Measurements from ENCODE around the gene GNG8. TPM values are rescaled to one million over a fixed set of nuclear protein-coding genes. Genes with fewer than 3 reads are reported as not detected.
A peak's percentile ranks its signal among the peaks of the same experiment; 100 is the strongest.

GNG8 gene
- total and polyA plus RNA-seq, 9 of the 15 experiments (the other 6 are each of a cell fraction or from before 2014, with no cell fraction given): 1.3 TPM; not detected in 8

DNA sequence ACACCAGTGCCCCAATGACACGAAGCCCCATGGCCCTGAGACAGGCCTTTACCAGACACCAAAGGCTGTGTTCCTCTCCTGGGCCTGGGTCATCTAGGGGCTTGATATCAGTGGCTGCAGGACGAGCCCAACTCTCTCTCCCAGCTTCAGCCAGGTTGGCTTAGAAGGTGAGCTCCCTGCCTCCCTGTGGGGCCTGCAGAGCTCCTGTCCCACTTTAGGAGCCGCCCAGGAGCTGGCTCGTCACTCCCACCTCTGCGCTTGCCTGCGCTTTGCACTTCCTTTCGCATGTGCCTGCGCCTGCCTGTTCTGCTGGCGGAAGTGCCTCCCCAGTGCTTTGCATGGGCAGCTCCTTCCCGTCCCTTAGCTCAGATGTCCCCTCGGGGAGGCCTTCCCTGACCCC, 30.0 kb downstream of the GNG8 start:
- no peak for TF ChIP-seq FOS (IDR thresholded peaks at IDR 0.05; ENCODE audit: extremely low read depth, insufficient read length)
- TF ChIP-seq CHD4 (IDR thresholded peaks at IDR 0.05; ENCODE audit: insufficient read depth, insufficient replicate concordance, low read depth, low read length, poor library complexity, severe bottlenecking): no peak
- TF ChIP-seq POLR3G (IDR thresholded peaks at IDR 0.05; ENCODE audit: extremely low read depth, insufficient read length, insufficient replicate concordance): no peak
- ChIA-PET POLR2A (interaction anchor here (0.5 to 1.3 kb wide), 3 partner anchors 8 to 406 kb away, joined by 3 read pairs; no protein-coding TSS in a partner anchor), CTCF (ENCODE audit: low intra/inter-chr PET ratio) (no interaction called here)
- intact Hi-C loops (cut with micrococcal nuclease) (no loop called here), in situ Hi-C loops (cut with MboI) (no loop called here)
- WGBS (ENCODE audit: insufficient coverage, low coverage, missing lambda C conversion rate): 91% methylated on average over 10 of the region's 11 CpGs
- Histone ChIP-seq H4K20me1 (replicated peaks; ENCODE audit: control insufficient read depth, insufficient read depth, low read length) (peaks cover 38% of the 10 kb centered on the region), H3K79me2 (ENCODE audit: control insufficient read depth, insufficient read depth, low read length) (peaks cover 49% of the 10 kb centered on the region), H3K9me1 (ENCODE audit: control insufficient read depth, insufficient read depth, low read length) (no peaks in the 10 kb centered on the region), H3K27ac (ENCODE audit: extremely low read depth, low read depth, low read length) (no peak overlapping the region), H3K4me1 (replicated peaks in 1 of 2; ENCODE audit: control insufficient read depth in 2 of 2, insufficient read depth in 2 of 2, low read length in 2 of 2) (peaks cover 15 to 50% of the 10 kb centered on the region in 2 experiments; a peak in 4 of 5 replicates), H2AFZ (ENCODE audit: low read depth, low read length) (no peak overlapping the region), H3K9me3 (replicated peaks; ENCODE audit: control insufficient read depth, insufficient read depth, low read depth, low read length) (no peaks in the 10 kb centered on the region), H3K4me2 (ENCODE audit: insufficient read depth, low read length) (no peak overlapping the region), H3K4me3 (no peak overlapping the region), H3K9ac (ENCODE audit: insufficient read depth in 1 of 2, low read depth in 2 of 2, low read length in 2 of 2) (peak overlapping the region in 1 of 2 experiments; percentile 42; a peak in 1 of 4 replicates), H3K36me3 (ENCODE audit: control insufficient read depth, insufficient read depth, low read length) (peaks cover 78% of the 10 kb centered on the region; the same call in 2 of the 3 replicates), H3K27me3 (ENCODE audit: control insufficient read depth in 2 of 2, insufficient read depth in 2 of 2, low read length in 2 of 2) (no peaks in the 10 kb centered on the region)
- BruUV-seq (replicated peaks): no TSS peak
- no peak for ATAC-seq
- FAIRE-seq: no peak
- peak in 1 of 4 experiments; percentile 4 for DNase-seq (ENCODE audit: extremely low read depth in 1 of 4, low spot score in 3 of 4)

DNA sequence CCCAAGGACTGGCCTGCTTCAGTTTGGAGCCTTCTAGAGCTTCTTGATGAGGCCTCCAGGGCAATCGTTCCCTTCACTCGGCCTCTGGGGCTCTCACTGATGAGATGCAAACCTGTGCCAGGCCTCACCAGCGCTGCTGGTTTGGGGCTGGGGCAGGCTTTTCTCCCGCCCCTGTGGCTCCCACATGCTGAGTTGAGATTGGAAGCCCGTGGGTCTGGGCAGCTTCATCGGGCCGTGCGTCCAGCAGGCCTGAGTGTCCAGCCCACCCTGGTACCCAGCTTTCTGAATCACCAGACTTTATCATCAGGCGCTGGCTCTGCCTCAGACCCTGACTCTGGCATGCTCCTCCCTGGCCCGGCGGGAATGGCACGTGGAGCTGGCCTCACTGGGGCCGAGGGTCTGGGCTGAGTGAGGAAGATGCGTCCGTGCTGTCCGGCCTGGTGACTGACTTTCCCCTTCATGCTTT, 30.6 kb downstream of the GNG8 start:
- peaks cover 15 to 50% of the 10 kb centered on the region in 2 experiments; a peak in 4 of 5 replicates for H3K4me1 ChIP-seq (replicated peaks in 1 of 2; ENCODE audit: control insufficient read depth in 2 of 2, insufficient read depth in 2 of 2, low read length in 2 of 2)
- no peaks in the 10 kb centered on the region for H3K9me1 ChIP-seq (ENCODE audit: control insufficient read depth, insufficient read depth, low read length)
- no peak for TF ChIP-seq NFRKB (IDR thresholded peaks at IDR 0.05; ENCODE audit: low read depth)
- TF ChIP-seq POLR2G (IDR thresholded peaks at IDR 0.05; ENCODE audit: low read depth, low read length): 0 out of 2 replicates have a peak, but pooled peaks have one; percentile 22
- TF ChIP-seq RBFOX2 (IDR thresholded peaks at IDR 0.05; ENCODE audit: low read depth, low read length): peak; percentile 43; the same call in 1 of the 2 replicates
- no peak for ATAC-seq
- no peak overlapping the region for H2AFZ ChIP-seq (ENCODE audit: low read depth, low read length)
- intact Hi-C loops (cut with micrococcal nuclease) (no loop called here), in situ Hi-C loops (cut with MboI) (no loop called here)
- H3K27ac ChIP-seq (ENCODE audit: extremely low read depth, low read depth, low read length): no peak overlapping the region
- no peaks in the 10 kb centered on the region for H3K9me3 ChIP-seq (replicated peaks; ENCODE audit: control insufficient read depth, insufficient read depth, low read depth, low read length)
- H4K20me1 ChIP-seq (replicated peaks; ENCODE audit: control insufficient read depth, insufficient read depth, low read length): peaks cover 35% of the 10 kb centered on the region
- DNase-seq (ENCODE audit: extremely low read depth in 1 of 4, low spot score in 3 of 4): peak in 1 of 4 experiments; percentile 4
- peaks cover 74% of the 10 kb centered on the region; the same call in 2 of the 3 replicates for H3K36me3 ChIP-seq (ENCODE audit: control insufficient read depth, insufficient read depth, low read length)
- WGBS (ENCODE audit: insufficient coverage, low coverage, missing lambda C conversion rate): 94% methylated on average over 16 of the region's 16 CpGs
- no peak overlapping the region for H3K4me3 ChIP-seq
- H3K79me2 ChIP-seq (ENCODE audit: control insufficient read depth, insufficient read depth, low read length): peaks cover 49% of the 10 kb centered on the region
- no peak overlapping the region for H3K4me2 ChIP-seq (ENCODE audit: insufficient read depth, low read length)
- POLR2A ChIA-PET: interaction anchor here (0.7 to 1.3 kb wide), 2 partner anchors 9 to 618 kb away, joined by 3 to 4 read pairs; no protein-coding TSS in a partner anchor
- no TSS peak for BruUV-seq (replicated peaks)
- CTCF ChIA-PET (ENCODE audit: low intra/inter-chr PET ratio): no interaction called here
- no peak for FAIRE-seq
- H3K27me3 ChIP-seq (ENCODE audit: control insufficient read depth in 2 of 2, insufficient read depth in 2 of 2, low read length in 2 of 2): no peaks in the 10 kb centered on the region
- peak overlapping the region in 1 of 2 experiments; percentile 75; a peak in 1 of 4 replicates for H3K9ac ChIP-seq (ENCODE audit: insufficient read depth in 1 of 2, low read depth in 2 of 2, low read length in 2 of 2)

Data from K562 (cell line).